Inflammatory macrophage treated with lipopolysaccharide for 4 hours (primary cell): ENCODE results near the gene APIP.
A peak's percentile ranks its signal among the peaks of the same experiment; 100 is the strongest.
"Not testable (repeated sequence)": the region's sequence is repeated elsewhere in the genome, so short reads cannot be mapped to it uniquely, and the experiment has no call there.

ENCODE experiments used
- DNase-seq: peaks from one replicate; pipeline ENCODE4 v3.0.0-alpha.2; 2020

APIP gene

GRCh38 chr11:34924714-34925113 is 8.5 kb upstream of the APIP start:
- no peak for DNase-seq

- DNase-seq = no peak
Observed at GRCh38 chr11:34921156-34921555, 5.0 kb upstream of the APIP start.

GRCh38 chr11:34916843-34917770 is 928 bp upstream of the APIP start:
- DNase-seq = no peak

- peak; percentile 45 for DNase-seq
Observed at GRCh38 chr11:34915136-34916014, 804 bp downstream of the APIP start.

- not testable (repeated sequence) for DNase-seq
Observed at GRCh38 chr11:34913556-34913955, 2.6 kb downstream of the APIP start.

- peak; percentile 46 for DNase-seq
Observed at GRCh38 chr11:34911676-34912075, 4.5 kb downstream of the APIP start.

GRCh38 chr11:34910817-34911216 is 5.4 kb downstream of the APIP start:
- DNase-seq = peak; percentile 10

GRCh38 chr11:34909955-34910354 is 6.2 kb downstream of the APIP start:
- DNase-seq = peak; percentile 92

- DNase-seq = no peak
Observed at GRCh38 chr11:34909415-34909814, 6.8 kb downstream of the APIP start.

- no peak for DNase-seq
Observed at GRCh38 chr11:34907934-34908593, 8.1 kb downstream of the APIP start.

GRCh38 chr11:34905666-34906065 is 10.5 kb downstream of the APIP start:
- no peak for DNase-seq

GRCh38 chr11:34904421-34904955 is 11.7 kb downstream of the APIP start:
- DNase-seq = peak; percentile 10

- DNase-seq = no peak
Observed at GRCh38 chr11:34899633-34900016, 16.6 kb downstream of the APIP start.

GRCh38 chr11:34898474-34898873 is 17.7 kb downstream of the APIP start:
- no peak for DNase-seq

- no peak for DNase-seq
Observed at GRCh38 chr11:34897171-34897870, 18.9 kb downstream of the APIP start.

- DNase-seq = not testable (repeated sequence)
Observed at GRCh38 chr11:34896191-34896590, 20.0 kb downstream of the APIP start.

- DNase-seq = no peak
Observed at GRCh38 chr11:34893416-34893815, 22.8 kb downstream of the APIP start.

- DNase-seq = no peak
Observed at GRCh38 chr11:34891611-34892010, 24.6 kb downstream of the APIP start.

- DNase-seq = peak; percentile 61
Observed at GRCh38 chr11:34890812-34891211, 25.4 kb downstream of the APIP start.

GRCh38 chr11:34890089-34890488 is 26.1 kb downstream of the APIP start:
- DNase-seq = no peak

GRCh38 chr11:34887260-34887659 is 28.9 kb downstream of the APIP start:
- DNase-seq = no peak

- DNase-seq = no peak
Observed at GRCh38 chr11:34886609-34887008, 29.6 kb downstream of the APIP start.
